Lung (tissue), 12 donors: ENCODE data around the gene CFHR1. TPM values are rescaled to one million over a fixed set of nuclear protein-coding genes. Genes with fewer than 3 reads are reported as not detected.

Source experiments
- ATAC-seq: fragments of 200-7000 bp; cut with Tn5 transposase; one replicate; pipeline ENCODE4 v1.9.1; 2020; ENCODE audit warnings: moderate number of reproducible peaks; ENCODE audit not compliant: insufficient read depth, low FRiP score
- DNase-seq, 3 donors: peaks; one replicate each; pipeline ENCODE4 v3.0.0-alpha.2; 2013 to 2017
- H3K27ac ChIP-seq, 2 donors: one replicate each; pipeline ENCODE4 v1.5.1; 2013; ENCODE audit warnings: mild to moderate bottlenecking in 2 of 2, moderate library complexity in 2 of 2, control low read depth in 1 of 2, inconsistent platforms in 1 of 2, low read depth in 1 of 2, low read length in 1 of 2
- H3K27me3 ChIP-seq, 3 donors: one replicate each; pipeline ENCODE4 v1.5.1; 2013; ENCODE audit warnings: low read length in 2 of 3; ENCODE audit not compliant: control insufficient read depth in 3 of 3, insufficient read depth in 3 of 3
- H3K36me3 ChIP-seq, 4 donors: one replicate each; pipeline ENCODE4 v1.5.1; 2013; ENCODE audit warnings: low read length in 4 of 4, mild to moderate bottlenecking in 1 of 4, moderate library complexity in 1 of 4; ENCODE audit not compliant: control insufficient read depth in 4 of 4, insufficient read depth in 4 of 4
- H3K4me1 ChIP-seq, 5 donors: one replicate each; pipeline ENCODE4 v1.5.1; 2013; ENCODE audit warnings: low read length in 5 of 5, mild to moderate bottlenecking in 2 of 5, moderate library complexity in 1 of 5; ENCODE audit not compliant: control insufficient read depth in 5 of 5, insufficient read depth in 5 of 5
- H3K4me3 ChIP-seq: one replicate; pipeline ENCODE4 v1.5.1; 2013; ENCODE audit warnings: mild to moderate bottlenecking, control low read depth, moderate library complexity
- H3K9ac ChIP-seq, 2 donors: one replicate each; pipeline ENCODE4 v1.5.1; 2013; ENCODE audit warnings: low read length in 2 of 2, control low read depth in 1 of 2; ENCODE audit not compliant: insufficient read depth in 1 of 2
- H3K9me3 ChIP-seq, 4 donors: one replicate each; pipeline ENCODE4 v1.5.1; 2013; ENCODE audit warnings: low read length in 3 of 4, mild to moderate bottlenecking in 1 of 4, moderate library complexity in 1 of 4; ENCODE audit not compliant: control insufficient read depth in 4 of 4, insufficient read depth in 3 of 4
- CTCF ChIP-seq: IDR thresholded peaks from 2 replicates; pipeline ENCODE4 v1.5.1; 2012; ENCODE audit warnings: mild to moderate bottlenecking; ENCODE audit errors: control extremely low read depth, extremely low read depth
- WGBS, 2 donors: extraction: QIAGEN DNeasy Blood & Tissue Kit; methylation state at CpG; one replicate each; pipeline ENCODE4 v1.1.7; 2013; 5-methylcytosine and 5-hydroxymethylcytosine counted together
- polyA plus RNA-seq, 2 donors: library from polyadenylated mRNA; stranded (reverse); fragments of 200-250 nt; gene quantifications; one replicate each; pipeline ENCODE4 v1.2.1, GENCODE V29; 2013
- total RNA-seq, 2 donors: library from RNA; depleted of rRNA in 1 of 2; stranded (reverse); fragments of >200 nt in 1 of 2; gene quantifications; one replicate each; pipeline ENCODE4 v1.2.1, GENCODE V29; 2014 to 2021
- donor health status: control.
- donor health status: control.
- donor health status: Bipolar disorder and iron deficiency.
- donor health status: healthy.
- donor health status: DM: yes; HTN: yes; CAD: no.

The CFHR1 gene
- total and polyA plus RNA-seq, 4 donors = 0.21 to 0.82 (median 0.39) TPM; not detected in 1

DNA sequence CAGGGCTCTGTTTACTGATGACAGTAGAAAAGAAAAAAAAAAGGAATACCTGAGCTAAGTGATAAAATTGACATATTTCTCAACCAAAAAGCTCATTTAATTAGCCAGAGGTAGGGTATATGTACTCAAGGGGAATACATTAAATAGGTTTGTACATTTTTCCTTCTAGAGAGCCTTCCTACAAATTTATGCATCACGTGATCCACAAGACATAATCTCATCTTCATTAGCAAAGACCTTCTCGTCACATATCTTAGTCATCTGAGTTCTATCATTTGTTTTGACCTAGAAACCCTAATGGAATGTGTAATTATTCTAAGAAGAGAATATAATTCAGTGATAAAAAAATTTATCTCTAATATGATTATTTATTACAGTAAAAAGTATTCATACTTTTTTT is 37.7 kb downstream of the CFHR1 start:
- no peak for ATAC-seq
- no peak overlapping the region for H3K27ac ChIP-seq
- no peak for TF ChIP-seq CTCF
- peaks cover 0 to 3% (median under 1%) of the 10 kb centered on the region in 4 donors for H3K9me3 ChIP-seq
- no peaks in the 10 kb centered on the region for H3K36me3 ChIP-seq
- H3K9ac ChIP-seq = no peak overlapping the region
- H3K27me3 ChIP-seq = no peaks in the 10 kb centered on the region
- WGBS, 2 donors = 88 to 95% methylated on average over 2 of the region's 2 CpGs
- H3K4me3 ChIP-seq = no peak overlapping the region
- no peaks in the 10 kb centered on the region for H3K4me1 ChIP-seq
- DNase-seq = no peak

GRCh38 chr1:196858811-196859210 is 39.3 kb downstream of the CFHR1 start:
- no peak overlapping the region for H3K27ac ChIP-seq
- DNase-seq (no peak), ATAC-seq (no peak)
- no peak overlapping the region for H3K9ac ChIP-seq
- no peaks in the 10 kb centered on the region for H3K36me3 ChIP-seq
- no peak for TF ChIP-seq CTCF
- H3K27me3 ChIP-seq = no peaks in the 10 kb centered on the region
- peaks cover 0 to 3% (median under 1%) of the 10 kb centered on the region in 4 donors for H3K9me3 ChIP-seq
- H3K4me3 ChIP-seq = no peak overlapping the region
- H3K4me1 ChIP-seq = no peaks in the 10 kb centered on the region
- 75 to 80% methylated on average over 3 of the region's 3 CpGs for WGBS, 2 donors

DNA sequence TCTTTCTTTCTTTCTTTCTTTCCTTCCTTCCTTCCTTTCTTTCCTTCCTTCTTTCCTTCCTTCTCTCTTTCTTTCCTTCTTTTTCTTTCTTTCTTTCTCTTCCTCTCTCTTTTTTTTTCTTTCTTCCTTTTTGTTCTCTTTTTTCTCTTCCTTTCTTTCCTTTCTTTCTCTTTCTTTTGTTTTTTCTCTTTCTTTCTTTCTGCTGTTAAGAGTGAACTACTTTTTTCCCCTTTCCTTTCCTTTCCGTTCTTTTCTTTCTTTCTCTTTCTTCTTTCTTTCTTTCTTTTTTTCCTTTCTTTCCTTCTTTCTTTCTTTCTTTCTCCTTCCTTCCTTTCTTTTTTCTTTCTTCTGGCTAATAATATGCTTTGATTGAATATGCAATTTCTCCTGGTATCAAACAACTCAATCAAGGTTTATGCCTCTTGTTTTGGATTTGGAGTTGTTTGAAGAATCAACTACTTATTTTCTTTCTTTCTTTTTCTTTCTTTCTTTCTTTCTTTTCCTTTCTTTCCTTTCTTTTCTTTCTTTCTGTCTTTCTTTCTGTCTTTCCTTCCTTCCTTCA is 40.9 kb downstream of the CFHR1 start:
- Histone ChIP-seq H3K4me3 (no peak overlapping the region), H3K27ac (no peak overlapping the region), H3K9me3 (peaks cover 0 to 3% (median under 1%) of the 10 kb centered on the region in 4 donors), H3K9ac (no peak overlapping the region), H3K27me3 (no peaks in the 10 kb centered on the region), H3K4me1 (no peaks in the 10 kb centered on the region), H3K36me3 (no peaks in the 10 kb centered on the region)
- TF ChIP-seq CTCF = no peak
- ATAC-seq (no peak), DNase-seq (no peak)
- 94 to 97% methylated on average over 1 of the region's 1 CpG for WGBS, 2 donors

DNA sequence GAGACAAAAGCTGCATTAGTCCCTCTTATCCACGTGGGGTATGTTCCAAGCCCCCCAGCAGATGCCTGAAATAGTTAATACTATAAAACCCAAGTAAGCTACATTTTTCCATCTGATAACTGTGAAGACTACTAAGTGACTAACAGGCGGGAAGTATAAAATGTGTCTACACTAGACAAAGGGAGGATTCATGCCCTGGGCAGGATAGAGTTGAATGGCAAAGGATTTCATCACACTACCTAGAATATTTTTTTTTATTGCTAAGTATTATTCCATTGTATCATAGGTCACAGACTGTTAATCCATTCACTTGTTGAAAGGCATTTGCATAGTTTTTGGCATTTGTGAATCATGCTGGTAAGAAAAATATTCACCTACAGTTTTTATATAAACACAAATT is 41.9 kb downstream of the CFHR1 start:
- Histone ChIP-seq H3K36me3 (no peaks in the 10 kb centered on the region), H3K9ac (no peak overlapping the region), H3K4me3 (no peak overlapping the region), H3K27me3 (no peaks in the 10 kb centered on the region), H3K27ac (no peak overlapping the region), H3K9me3 (peaks cover 0 to 3% (median 0%) of the 10 kb centered on the region in 4 donors), H3K4me1 (no peaks in the 10 kb centered on the region)
- DNase-seq (no peak), ATAC-seq (no peak)
- TF ChIP-seq CTCF = no peak
- WGBS, 2 donors = 59 to 86% methylated on average over 2 of the region's 2 CpGs
